ENCODE data around the gene SPATA31E1. TPM values are rescaled to one million over a fixed set of nuclear protein-coding genes. Genes with fewer than 3 reads are reported as not detected.

Gene SPATA31E1
- total RNA-seq, 1 experiment from 2014 or later: not detected

DNA sequence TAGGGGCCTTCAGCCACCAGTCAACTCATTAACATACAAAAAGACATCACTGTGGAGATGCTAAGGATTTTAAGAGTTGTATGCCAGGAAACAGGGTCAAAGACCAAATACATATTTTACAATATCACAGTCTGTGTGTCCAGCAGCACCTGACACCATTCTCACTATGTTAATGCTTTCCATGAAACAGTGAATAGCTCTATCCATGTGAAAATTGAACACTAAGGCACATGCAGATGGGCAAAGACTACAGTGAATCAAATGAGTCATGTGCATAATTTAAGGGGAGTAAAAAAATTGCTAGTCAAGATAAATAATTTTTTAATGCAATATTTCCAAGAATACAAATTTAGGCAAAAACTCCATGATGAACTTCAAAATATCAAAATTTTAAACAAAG lies 7.6 kb upstream of the SPATA31E1 start:
- Mint-ChIP-seq H3K27me3 (ENCODE audit: insufficient read depth, unreplicated experiment) (no peaks in the 10 kb centered on the region), H3K36me3 (ENCODE audit: insufficient read depth, unreplicated experiment) (no peaks in the 10 kb centered on the region), H3K4me1 (ENCODE audit: low read depth, unreplicated experiment) (peaks cover 17% of the 10 kb centered on the region), H3K27ac (ENCODE audit: unreplicated experiment) (no peak overlapping the region), H3K9me3 (ENCODE audit: unreplicated experiment) (peaks cover 3% of the 10 kb centered on the region), H3K4me3 (ENCODE audit: unreplicated experiment) (no peak overlapping the region)
- no peak for TF ChIP-seq CTCF (IDR thresholded peaks at IDR 0.05; ENCODE audit: insufficient read depth in 1 of 2, low read depth in 1 of 2, low read length in 1 of 2, severe bottlenecking in 1 of 2, unreplicated experiment in 1 of 2)
- intact Hi-C loops (cut with micrococcal nuclease; ENCODE audit: unreplicated experiment): no loop called here
- CTCF ChIA-PET: no interaction called here
- POLR2A ChIA-PET: no interaction called here
- no peak for DNase-seq
- Histone ChIP-seq H3K9me3 (no peaks in the 10 kb centered on the region), H3K4me1 (peaks cover 25% of the 10 kb centered on the region), H3K27me3 (replicated peaks; ENCODE audit: control insufficient read depth, insufficient read depth, low read length) (no peaks in the 10 kb centered on the region), H3K36me3 (ENCODE audit: control insufficient read depth, insufficient read depth, low read length) (no peaks in the 10 kb centered on the region), H3K4me3 (ENCODE audit: low read depth, low read length) (no peak overlapping the region)
- no TSS peak for BruUV-seq (replicated peaks)

DNA sequence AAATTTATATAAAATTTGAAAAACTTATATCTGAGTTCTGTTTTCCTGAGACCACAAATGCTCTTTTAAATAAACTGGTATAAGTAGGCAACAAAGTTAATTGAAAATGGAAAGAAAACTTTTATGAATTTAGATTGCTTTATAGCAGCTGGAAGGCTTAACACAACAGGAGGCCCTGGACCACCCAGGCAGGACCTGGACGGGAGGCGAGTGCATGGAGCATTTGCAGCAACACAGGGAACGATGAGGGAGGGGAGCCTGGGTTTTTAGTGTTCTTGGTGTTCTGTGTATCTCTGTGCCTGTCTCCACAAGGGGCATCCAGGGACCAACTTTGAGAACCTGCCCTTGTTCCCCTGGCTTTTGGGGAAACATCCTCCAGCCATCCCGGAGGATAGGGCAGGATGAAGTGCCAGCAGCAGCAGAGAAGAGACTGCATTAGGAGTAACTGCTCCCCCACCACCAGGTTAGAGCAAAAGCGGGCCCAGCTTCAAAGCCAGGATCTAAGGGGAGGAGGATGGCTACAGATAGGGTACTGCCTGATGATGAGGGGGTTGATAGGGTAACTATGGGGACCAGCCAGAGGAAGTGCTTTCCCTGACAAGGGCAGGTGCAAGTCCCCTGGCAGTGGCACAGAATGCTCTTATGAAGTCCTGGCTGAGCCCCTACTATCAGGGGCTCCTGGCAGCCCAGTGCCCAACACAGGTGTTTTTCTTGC lies 6.7 kb upstream of the SPATA31E1 start:
- ChIA-PET POLR2A (no interaction called here), CTCF (no interaction called here)
- peaks cover 25% of the 10 kb centered on the region for H3K4me1 ChIP-seq
- H3K9me3 ChIP-seq: no peaks in the 10 kb centered on the region
- Mint-ChIP-seq H3K36me3 (ENCODE audit: insufficient read depth, unreplicated experiment) (no peaks in the 10 kb centered on the region), H3K9me3 (ENCODE audit: unreplicated experiment) (no peaks in the 10 kb centered on the region), H3K27ac (ENCODE audit: unreplicated experiment) (peak overlapping the region; percentile 30), H3K27me3 (ENCODE audit: insufficient read depth, unreplicated experiment) (no peaks in the 10 kb centered on the region), H3K4me1 (ENCODE audit: low read depth, unreplicated experiment) (peaks cover 17% of the 10 kb centered on the region), H3K4me3 (ENCODE audit: unreplicated experiment) (no peak overlapping the region)
- no peaks in the 10 kb centered on the region for H3K36me3 ChIP-seq (ENCODE audit: control insufficient read depth, insufficient read depth, low read length)
- intact Hi-C loops (cut with micrococcal nuclease; ENCODE audit: unreplicated experiment): no loop called here
- no peaks in the 10 kb centered on the region for H3K27me3 ChIP-seq (replicated peaks; ENCODE audit: control insufficient read depth, insufficient read depth, low read length)
- BruUV-seq (replicated peaks): no TSS peak
- no peak overlapping the region for H3K4me3 ChIP-seq (ENCODE audit: low read depth, low read length)
- DNase-seq: no peak
- TF ChIP-seq CTCF (IDR thresholded peaks at IDR 0.05; ENCODE audit: insufficient read depth in 1 of 2, low read depth in 1 of 2, low read length in 1 of 2, severe bottlenecking in 1 of 2, unreplicated experiment in 1 of 2): no peak

DNA sequence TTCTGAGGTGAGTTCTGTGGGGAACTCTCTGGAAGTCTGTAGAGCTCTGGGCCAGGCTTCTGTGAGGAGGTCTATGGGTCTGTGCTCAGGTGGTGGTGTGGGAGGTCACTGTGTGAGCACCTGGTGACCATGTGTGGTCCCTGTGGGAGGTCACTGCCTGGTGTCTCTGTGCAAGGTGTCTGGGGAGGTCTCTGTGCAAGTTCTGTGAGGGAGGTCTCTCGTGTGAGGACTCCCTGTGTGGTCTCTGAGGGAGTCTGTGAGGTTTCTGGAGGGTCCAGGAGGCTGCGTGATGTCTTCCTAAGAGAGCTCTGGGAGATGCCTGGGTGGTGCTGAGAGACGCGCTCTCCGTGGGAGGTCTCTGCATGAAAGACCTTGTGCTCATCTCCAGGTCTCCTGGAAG lies 6.0 kb upstream of the SPATA31E1 start:
- Mint-ChIP-seq H3K9me3 (ENCODE audit: unreplicated experiment) (no peaks in the 10 kb centered on the region), H3K27ac (ENCODE audit: unreplicated experiment) (peak overlapping the region; percentile 30), H3K27me3 (ENCODE audit: insufficient read depth, unreplicated experiment) (no peaks in the 10 kb centered on the region), H3K4me3 (ENCODE audit: unreplicated experiment) (no peak overlapping the region), H3K4me1 (ENCODE audit: low read depth, unreplicated experiment) (peaks cover 17% of the 10 kb centered on the region), H3K36me3 (ENCODE audit: insufficient read depth, unreplicated experiment) (no peaks in the 10 kb centered on the region)
- intact Hi-C loops (cut with micrococcal nuclease; ENCODE audit: unreplicated experiment): no loop called here
- DNase-seq: no peak
- H3K4me1 ChIP-seq: peaks cover 25% of the 10 kb centered on the region
- H3K36me3 ChIP-seq (ENCODE audit: control insufficient read depth, insufficient read depth, low read length): no peaks in the 10 kb centered on the region
- POLR2A ChIA-PET: no interaction called here
- no peaks in the 10 kb centered on the region for H3K9me3 ChIP-seq
- no TSS peak for BruUV-seq (replicated peaks)
- no peaks in the 10 kb centered on the region for H3K27me3 ChIP-seq (replicated peaks; ENCODE audit: control insufficient read depth, insufficient read depth, low read length)
- CTCF ChIA-PET: no interaction called here
- H3K4me3 ChIP-seq (ENCODE audit: low read depth, low read length): no peak overlapping the region
- no peak for TF ChIP-seq CTCF (IDR thresholded peaks at IDR 0.05; ENCODE audit: insufficient read depth in 1 of 2, low read depth in 1 of 2, low read length in 1 of 2, severe bottlenecking in 1 of 2, unreplicated experiment in 1 of 2)

Data from Caco-2 (cell line).